SJSA1 (cell line): Measurements from ENCODE around the gene DSP. TPM values are rescaled to one million over a fixed set of nuclear protein-coding genes. Genes with fewer than 3 reads are reported as not detected.

Experiments
- DNase-seq, 2 experiments: peaks; one replicate each; pipeline ENCODE4 v3.0.0-alpha.2; 2015 to 2020; ENCODE audit warnings: low spot score in 2 of 2, low read depth in 1 of 2
- H3K27ac ChIP-seq: fragments of 250-450 bp; sonication (Bioruptor Pico); 2 replicates; pipeline ENCODE4 v1.5.1; 2020; ENCODE audit warnings: mild to moderate bottlenecking, moderate library complexity
- H3K27me3 ChIP-seq: fragments of 250-450 bp; sonication (Bioruptor Pico); replicated peaks from 2 replicates; pipeline ENCODE4 v1.5.1; 2020; ENCODE audit warnings: mild to moderate bottlenecking, moderate library complexity
- H3K36me3 ChIP-seq: fragments of 250-450 bp; sonication (Bioruptor Pico); 2 replicates; pipeline ENCODE4 v1.5.1; 2020; ENCODE audit warnings: mild to moderate bottlenecking
- H3K4me1 ChIP-seq: fragments of 250-450 bp; sonication (Bioruptor Pico); replicated peaks from 2 replicates; pipeline ENCODE4 v1.6.1; 2021; ENCODE audit warnings: mild to moderate bottlenecking
- H3K4me3 ChIP-seq: fragments of 250-450 bp; sonication (Bioruptor Pico); 2 replicates; pipeline ENCODE4 v1.5.1; 2020; ENCODE audit warnings: mild to moderate bottlenecking
- H3K9me3 ChIP-seq: fragments of 250-450 bp; sonication (Bioruptor Pico); replicated peaks from 2 replicates; pipeline ENCODE4 v1.5.1; 2020; ENCODE audit warnings: mild to moderate bottlenecking
- total RNA-seq: library from RNA; depleted of rRNA; stranded (reverse); fragments of >200 nt; shearing (Covaris generic); gene quantifications from 2 replicates; pipeline ENCODE4 v1.2.3, GENCODE V29; 2014

DSP gene
- total RNA-seq, 1 experiment from 2014 or later: 0.08 TPM

DNA sequence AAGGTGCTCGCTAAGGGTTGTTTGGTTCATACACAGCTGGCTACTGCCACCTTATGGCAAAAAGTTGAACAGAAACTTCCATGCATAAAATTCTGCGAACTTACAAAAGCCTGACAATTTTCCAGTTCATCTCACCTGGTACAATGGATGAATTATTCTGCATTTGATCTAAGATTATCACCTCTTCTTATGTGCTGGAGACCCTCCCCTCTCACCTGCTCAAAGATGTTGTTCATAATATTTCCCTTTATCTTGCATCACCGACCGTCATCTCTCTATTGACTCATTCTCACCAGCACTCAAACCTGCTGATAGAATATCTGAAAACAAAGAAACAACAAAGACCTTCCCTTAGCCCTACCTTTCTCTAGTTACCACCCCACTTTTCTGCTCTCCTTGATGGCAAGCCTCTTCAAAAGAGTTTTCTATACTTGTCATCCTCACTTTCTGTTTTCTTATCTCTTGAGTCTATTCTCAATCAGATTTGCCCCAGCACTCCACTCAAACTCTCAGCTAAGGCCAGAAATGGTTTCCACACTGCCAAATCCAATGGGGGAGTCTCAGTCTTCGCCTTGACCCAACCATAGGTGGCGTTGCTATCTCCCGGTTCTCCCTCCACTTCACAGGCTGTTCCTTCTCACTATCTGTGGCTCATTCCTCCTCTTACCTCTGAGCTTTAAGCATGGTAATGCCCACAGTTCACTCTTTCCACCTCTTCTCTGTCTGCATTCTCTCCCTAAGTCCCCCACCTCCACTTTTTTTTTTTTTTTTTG is 74.3 kb downstream of the DSP start:
- no peak overlapping the region for H3K4me3 ChIP-seq
- peak in 1 of 2 experiments; percentile 47 for DNase-seq

DNA sequence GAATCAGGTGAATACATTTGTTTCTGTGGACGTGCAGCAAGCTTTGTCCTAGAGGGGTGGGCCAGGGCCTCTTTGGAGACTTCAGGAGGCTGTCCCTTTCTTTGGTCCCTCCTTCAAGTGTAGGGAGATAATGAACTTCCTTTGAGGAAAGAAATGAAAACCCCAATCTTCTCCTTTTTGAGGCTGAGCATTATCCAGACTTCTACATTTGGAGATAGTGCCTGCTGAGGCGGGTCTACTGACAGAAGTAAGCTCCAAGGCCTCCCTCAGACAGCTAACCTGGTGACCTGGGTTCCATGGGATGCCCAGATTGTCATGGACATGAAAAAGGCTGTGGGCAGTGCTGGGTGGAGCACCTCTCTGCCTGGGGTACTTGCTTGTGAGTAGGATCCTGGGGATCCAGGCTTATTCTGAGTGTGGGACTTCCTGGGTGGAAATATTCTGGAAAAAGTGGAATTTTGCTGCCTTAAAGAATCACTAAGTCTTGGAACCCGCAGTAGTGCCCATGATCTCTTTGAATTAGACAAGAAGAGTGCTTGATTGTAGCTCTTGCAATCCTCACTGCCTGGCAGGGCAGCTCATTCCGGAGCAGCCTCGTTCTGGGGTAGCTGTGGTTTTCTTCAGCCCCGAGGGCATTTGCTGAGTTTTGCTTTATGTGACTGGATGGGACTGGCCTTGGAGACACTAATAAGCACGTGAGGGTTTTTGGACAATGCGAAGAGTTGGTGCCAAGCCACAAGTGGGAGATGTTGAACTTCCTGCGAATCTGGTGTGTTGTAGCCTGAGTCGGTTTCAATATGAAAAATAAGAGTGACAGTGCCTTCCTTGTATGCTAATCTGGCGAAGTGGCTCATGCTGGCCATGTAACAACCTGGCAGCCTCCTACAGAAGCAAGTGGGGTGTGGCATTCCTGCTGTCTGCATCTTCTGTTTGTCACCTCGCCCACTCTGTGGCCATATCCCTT is 76.6 kb downstream of the DSP start:
- peak; percentile 78 to 82 for DNase-seq
- no peaks in the 10 kb centered on the region for H3K9me3 ChIP-seq
- H3K27ac ChIP-seq: no peak overlapping the region
- H3K4me1 ChIP-seq: peaks cover 20% of the 10 kb centered on the region
- no peaks in the 10 kb centered on the region for H3K27me3 ChIP-seq
- 0 out of 2 replicates have a peak, but pooled peaks cover under 1% of the 10 kb centered on the region for H3K36me3 ChIP-seq
- H3K4me3 ChIP-seq: no peak overlapping the region

More for the DNA sequence above, 74.3 kb downstream of the DSP start:
- Histone ChIP-seq H3K27me3 (no peaks in the 10 kb centered on the region), H3K27ac (no peak overlapping the region), H3K36me3 (peaks cover 10% of the 10 kb centered on the region), H3K4me1 (peaks cover 20% of the 10 kb centered on the region), H3K9me3 (no peaks in the 10 kb centered on the region)

DNA sequence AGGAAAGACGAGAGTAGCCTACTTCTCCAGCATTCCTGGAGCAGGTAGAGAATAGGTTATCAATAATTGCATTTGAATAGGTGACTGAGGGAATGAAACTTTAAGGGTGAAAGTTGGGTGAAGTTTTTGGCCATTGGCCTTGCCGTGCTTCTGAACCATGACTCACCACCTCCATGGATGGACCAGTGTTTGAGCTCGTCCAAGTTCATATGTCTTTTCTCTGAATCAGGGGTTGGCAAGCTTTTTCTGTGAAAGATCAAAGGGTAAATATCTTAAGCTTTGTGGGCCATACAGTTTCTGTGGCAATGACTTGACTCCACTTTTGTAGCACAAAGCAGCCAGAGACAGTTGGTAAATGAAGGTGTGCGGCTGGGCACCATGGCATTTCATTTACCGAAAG is 80.3 kb downstream of the DSP start:
- no peak overlapping the region for H3K4me3 ChIP-seq
- no peak for DNase-seq
- H3K36me3 ChIP-seq: no peaks in the 10 kb centered on the region
- H3K27me3 ChIP-seq: no peaks in the 10 kb centered on the region
- H3K27ac ChIP-seq: no peak overlapping the region
- no peaks in the 10 kb centered on the region for H3K9me3 ChIP-seq
- peaks cover 29% of the 10 kb centered on the region for H3K4me1 ChIP-seq

DNA sequence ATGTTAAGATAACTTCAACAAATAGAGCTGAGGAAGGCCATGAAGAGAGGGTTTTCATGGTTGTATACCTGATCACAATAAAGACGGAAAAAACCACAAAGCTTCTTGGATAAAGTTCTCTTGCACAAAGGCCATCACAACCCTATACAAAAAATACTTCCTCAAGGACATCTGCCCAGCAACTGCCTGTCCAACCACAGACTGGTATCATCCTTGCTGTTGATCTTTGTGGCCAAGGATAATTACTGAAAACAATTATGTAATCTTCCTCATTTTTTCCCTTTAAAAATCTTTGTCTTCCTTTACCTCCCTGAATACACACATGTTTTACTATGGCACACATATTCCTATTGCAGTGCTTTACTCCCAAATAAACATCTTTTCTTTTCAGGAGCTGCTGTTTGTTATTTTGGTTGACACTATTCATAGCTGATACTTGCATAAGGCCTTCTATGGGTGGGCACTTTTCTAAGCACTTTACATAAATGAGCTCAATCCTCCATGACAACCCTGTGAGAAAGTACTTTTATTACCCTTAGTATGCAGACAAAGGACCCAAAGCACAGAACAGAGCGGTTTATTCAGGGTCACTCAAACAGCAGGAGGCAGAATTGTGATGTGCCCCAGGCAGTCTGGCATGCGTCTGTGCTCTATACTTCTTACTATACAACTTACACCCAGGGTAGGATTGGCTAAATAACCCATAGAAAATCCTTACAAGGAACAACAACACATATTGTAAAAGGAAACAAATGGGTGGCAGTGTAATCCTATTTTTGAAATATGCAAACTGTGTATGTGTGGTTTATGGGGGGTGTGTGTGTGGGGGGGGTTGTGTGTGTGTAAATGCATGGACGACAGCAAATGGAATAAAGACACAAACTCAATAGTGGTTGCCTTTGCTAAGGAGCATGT is 83.6 kb downstream of the DSP start:
- H3K36me3 ChIP-seq: no peaks in the 10 kb centered on the region
- H3K4me1 ChIP-seq: peaks cover 15% of the 10 kb centered on the region
- DNase-seq: peak in 1 of 2 experiments; percentile 84
- H3K4me3 ChIP-seq: no peak overlapping the region
- no peaks in the 10 kb centered on the region for H3K9me3 ChIP-seq
- H3K27ac ChIP-seq: peak overlapping the region; percentile 7; the same call in 1 of the 2 replicates
- H3K27me3 ChIP-seq: no peaks in the 10 kb centered on the region

DNA sequence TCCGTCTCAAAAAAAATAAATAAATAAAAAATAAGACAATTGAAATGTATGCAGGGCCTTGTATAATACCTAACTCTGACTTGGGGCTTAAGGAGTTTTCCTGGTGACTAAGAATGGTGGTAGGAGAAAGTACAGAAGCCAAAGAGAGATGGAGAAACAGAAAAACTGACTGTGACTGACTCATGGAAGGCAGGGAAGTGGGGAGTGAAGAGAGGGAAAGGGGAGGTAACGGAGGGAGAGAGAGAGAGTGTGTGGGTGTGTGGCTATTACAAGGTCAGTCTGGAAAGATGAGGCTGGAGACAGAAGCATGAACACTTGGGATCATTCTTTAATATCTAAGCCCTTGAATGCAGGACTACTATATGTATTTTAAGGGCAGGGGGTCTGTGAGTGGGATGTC is 87.0 kb downstream of the DSP start:
- DNase-seq: no peak
- Histone ChIP-seq H3K9me3 (no peaks in the 10 kb centered on the region), H3K4me1 (peaks cover 38% of the 10 kb centered on the region), H3K27me3 (no peaks in the 10 kb centered on the region), H3K4me3 (no peak overlapping the region), H3K27ac (no peak overlapping the region), H3K36me3 (no peaks in the 10 kb centered on the region)

DNA sequence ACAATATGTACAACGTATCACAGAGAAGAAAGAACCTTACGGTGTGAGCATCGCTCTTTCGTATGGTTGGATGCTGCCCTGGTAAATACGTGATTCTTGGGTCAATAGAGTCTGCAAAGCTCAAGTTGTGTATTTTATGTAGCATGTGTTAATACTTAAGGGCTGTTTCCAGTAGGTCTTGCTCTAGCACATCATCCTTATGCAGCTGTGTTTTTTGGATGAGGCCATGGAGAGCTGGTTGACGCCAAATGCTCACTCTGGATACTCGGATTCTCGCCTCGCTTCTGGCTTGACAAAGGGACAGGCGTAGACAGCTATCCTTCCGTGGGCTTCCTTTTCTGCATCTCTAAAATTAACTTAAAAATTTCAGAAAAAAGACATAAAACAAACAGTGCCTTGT is 87.4 kb downstream of the DSP start:
- no peaks in the 10 kb centered on the region for H3K9me3 ChIP-seq
- H3K27me3 ChIP-seq: no peaks in the 10 kb centered on the region
- no peak overlapping the region for H3K4me3 ChIP-seq
- no peak overlapping the region for H3K27ac ChIP-seq
- H3K36me3 ChIP-seq: no peaks in the 10 kb centered on the region
- H3K4me1 ChIP-seq: peaks cover 42% of the 10 kb centered on the region
- no peak for DNase-seq

DNA sequence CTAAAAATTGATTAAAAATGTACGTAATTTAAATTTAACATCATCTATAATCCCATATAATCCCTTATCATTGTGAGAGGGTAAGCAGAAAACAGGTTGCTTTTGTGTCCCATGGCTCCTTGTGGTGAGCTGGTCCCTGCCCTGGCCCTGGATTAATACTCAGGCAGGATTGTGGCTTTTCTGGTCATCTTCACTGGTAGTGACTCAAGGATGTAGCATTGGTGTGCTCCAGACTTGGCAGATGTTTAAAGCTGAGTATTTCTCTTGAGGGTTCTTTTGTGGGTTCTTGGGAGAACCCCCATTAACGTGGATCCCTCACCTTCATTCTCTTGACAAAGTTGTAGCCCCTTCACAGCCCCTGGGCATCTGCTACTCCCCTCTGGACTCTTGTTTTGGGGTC is 87.8 kb downstream of the DSP start:
- Histone ChIP-seq H3K9me3 (no peaks in the 10 kb centered on the region), H3K27me3 (no peaks in the 10 kb centered on the region), H3K36me3 (no peaks in the 10 kb centered on the region), H3K27ac (no peak overlapping the region), H3K4me1 (peaks cover 42% of the 10 kb centered on the region), H3K4me3 (no peak overlapping the region)
- no peak for DNase-seq

DNA sequence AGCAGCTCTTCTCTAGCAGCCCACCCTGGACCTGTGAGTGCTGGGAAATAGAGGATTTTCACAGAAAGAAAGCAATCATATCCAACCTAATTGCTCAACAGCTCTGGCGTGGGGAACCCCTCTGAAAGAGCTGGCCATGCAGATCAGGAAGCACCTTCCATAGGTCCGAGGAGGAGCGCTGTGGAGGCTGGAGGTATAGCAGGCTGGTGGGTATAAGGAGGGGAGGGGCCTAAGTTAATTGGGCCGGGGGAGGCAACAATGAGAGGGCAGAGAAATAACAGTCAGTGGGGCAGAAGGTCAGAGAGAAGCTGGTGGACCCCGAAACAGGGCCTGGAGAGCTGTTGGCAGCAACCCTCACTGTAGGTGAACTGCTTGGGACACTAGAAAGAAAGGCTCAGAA is 89.3 kb downstream of the DSP start:
- Histone ChIP-seq H3K9me3 (no peaks in the 10 kb centered on the region), H3K36me3 (no peaks in the 10 kb centered on the region), H3K4me1 (peaks cover 35% of the 10 kb centered on the region), H3K27ac (no peak overlapping the region), H3K27me3 (no peaks in the 10 kb centered on the region), H3K4me3 (no peak overlapping the region)
- DNase-seq: no peak

DNA sequence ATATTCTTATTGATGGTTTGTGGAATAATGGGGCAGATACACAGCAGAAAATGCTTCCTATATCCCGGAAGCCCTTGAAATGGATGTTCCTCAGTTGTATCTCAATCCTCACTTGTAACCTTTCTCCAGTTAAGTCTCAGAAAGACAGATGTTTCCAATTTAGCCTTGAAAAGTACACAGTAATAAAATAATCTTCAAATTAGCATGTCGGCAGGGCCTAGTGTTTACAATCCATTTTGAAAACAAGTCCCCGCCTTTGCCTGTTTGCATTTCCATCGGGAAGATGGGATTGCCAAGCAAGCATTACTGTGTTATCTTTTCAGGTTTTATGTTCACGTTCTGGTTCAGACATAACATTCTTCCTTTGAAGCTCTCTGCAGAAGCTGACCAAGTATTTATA is 90.0 kb downstream of the DSP start:
- no peaks in the 10 kb centered on the region for H3K27me3 ChIP-seq
- H3K9me3 ChIP-seq: no peaks in the 10 kb centered on the region
- H3K36me3 ChIP-seq: no peaks in the 10 kb centered on the region
- DNase-seq: no peak
- peaks cover 36% of the 10 kb centered on the region for H3K4me1 ChIP-seq
- no peak overlapping the region for H3K4me3 ChIP-seq
- H3K27ac ChIP-seq: peak overlapping the region; percentile 83

DNA sequence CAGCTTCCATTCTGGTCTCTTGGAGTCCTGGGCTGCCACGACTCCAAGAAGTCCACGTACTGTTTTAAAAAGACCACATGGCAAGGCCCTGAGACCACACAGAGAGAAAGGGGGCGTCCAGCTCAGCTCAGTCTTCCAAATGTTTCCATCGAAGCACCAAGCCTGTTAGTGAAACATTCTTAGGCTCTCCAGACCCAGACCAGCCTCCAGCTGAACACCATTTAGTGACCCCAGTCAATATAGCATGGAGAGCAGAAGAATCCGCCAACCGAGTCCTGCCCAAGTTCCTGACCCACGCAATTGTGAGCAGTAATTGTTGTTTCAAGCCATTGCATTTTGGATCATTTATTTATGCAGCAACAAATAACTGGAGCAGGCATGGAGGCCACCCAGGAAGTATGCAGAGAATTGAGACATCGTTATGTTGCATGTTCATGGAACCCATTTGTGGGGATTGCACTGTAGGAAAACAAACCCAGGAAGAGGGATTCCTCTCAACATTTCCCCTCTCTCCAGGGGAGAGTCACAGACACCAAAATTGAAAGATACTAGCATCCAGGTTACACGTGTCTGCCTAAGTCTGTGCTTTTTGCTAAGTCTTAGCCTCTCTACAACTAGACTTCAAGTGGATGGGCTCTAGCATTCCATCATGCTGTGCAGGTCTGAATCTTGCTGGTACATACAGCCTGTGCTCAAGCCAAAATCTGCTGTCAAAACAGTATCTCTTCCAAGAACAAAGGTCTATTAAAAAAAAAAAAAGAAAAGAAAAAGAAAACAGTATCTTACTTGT is 91.2 kb downstream of the DSP start:
- Histone ChIP-seq H3K27ac (peak overlapping the region; percentile 83), H3K4me3 (no peak overlapping the region), H3K9me3 (no peaks in the 10 kb centered on the region), H3K36me3 (no peaks in the 10 kb centered on the region), H3K27me3 (no peaks in the 10 kb centered on the region), H3K4me1 (peaks cover 37% of the 10 kb centered on the region)
- peak; percentile 81 to 93 for DNase-seq

DNA sequence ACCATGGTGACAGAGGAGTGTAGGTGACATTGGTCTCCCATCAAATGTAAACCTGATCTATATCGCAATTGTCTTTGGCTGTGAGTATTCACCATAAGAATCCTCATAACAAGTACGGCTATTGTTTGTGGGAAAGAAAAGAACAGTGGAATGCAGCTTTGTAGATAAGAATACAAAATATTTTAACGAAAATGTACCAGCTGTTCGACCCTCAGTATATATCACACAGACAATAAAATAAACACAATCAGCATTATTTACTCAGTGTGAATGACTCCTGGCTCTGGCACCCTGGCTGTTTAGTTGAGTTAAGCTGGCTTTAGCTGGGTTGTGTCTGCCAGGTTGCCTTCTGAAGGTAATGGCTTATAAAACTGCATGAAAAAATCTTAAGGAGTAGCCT is 91.9 kb downstream of the DSP start:
- Histone ChIP-seq H3K36me3 (no peaks in the 10 kb centered on the region), H3K27ac (peak overlapping the region; percentile 83), H3K4me3 (no peak overlapping the region), H3K4me1 (peaks cover 37% of the 10 kb centered on the region), H3K27me3 (no peaks in the 10 kb centered on the region), H3K9me3 (no peaks in the 10 kb centered on the region)
- DNase-seq: peak in 1 of 2 experiments; percentile 69

DNA sequence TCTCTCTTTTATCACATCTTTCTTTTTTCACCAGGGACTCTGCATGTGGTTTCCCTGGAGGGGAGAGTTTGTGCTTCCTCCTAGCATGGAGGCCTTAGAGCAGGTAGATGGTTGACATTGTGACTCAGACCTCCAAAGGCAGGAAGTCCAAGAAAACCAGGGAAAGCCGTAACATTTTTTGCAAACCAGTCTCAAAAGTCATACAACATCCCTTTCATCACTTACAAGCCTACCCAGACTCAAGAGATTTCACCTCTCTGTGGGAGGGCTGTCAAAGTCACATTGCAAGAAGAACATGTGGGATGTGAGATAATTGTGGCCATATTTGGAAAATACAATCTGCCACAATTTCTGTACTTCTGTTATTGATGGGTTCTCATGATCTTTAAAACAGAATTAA is 94.7 kb downstream of the DSP start:
- H3K4me1 ChIP-seq: peaks cover 43% of the 10 kb centered on the region
- DNase-seq: peak in 1 of 2 experiments; percentile 26

More for the DNA sequence above, 94.7 kb downstream of the DSP start:
- no peaks in the 10 kb centered on the region for H3K27me3 ChIP-seq
- no peak overlapping the region for H3K4me3 ChIP-seq
- no peaks in the 10 kb centered on the region for H3K9me3 ChIP-seq
- H3K36me3 ChIP-seq: no peaks in the 10 kb centered on the region
- no peak overlapping the region for H3K27ac ChIP-seq
